H1 (cell line): Measurements from ENCODE around the gene SPEM3. TPM values are rescaled to one million over a fixed set of nuclear protein-coding genes. Genes with fewer than 3 reads are reported as not detected.
A peak's percentile ranks its signal among the peaks of the same experiment; 100 is the strongest.

Source experiments
- CTCF ChIA-PET: fragments of 300-600 bp; sonication (Branson Sonifier 250); formaldehyde crosslinking; loops from one replicate; lab custom pipeline; 2021; ENCODE audit not compliant: partially characterized antibody; lab: Charles Lee
- POLR2A ChIA-PET: fragments of 300-600 bp; sonication (Branson Sonifier 250); formaldehyde crosslinking; loops from one replicate; lab custom pipeline; 2021; ENCODE audit warnings: inconsistent platforms; ENCODE audit not compliant: partially characterized antibody; lab: Charles Lee
- DNase-seq, 2 experiments: peaks; one replicate each; pipeline versions ENCODE4 v3.0.0 to v3.0.0-alpha.2; 2010 to 2022; ENCODE audit warnings: low spot score in 2 of 2, low read depth in 1 of 2, mixed read lengths in 1 of 2
- FAIRE-seq: peaks from 2 replicates; lab custom pipeline; 2011; peaks lifted over from hg19 to GRCh38; lab: Jason Lieb, UNC
- H2AFZ ChIP-seq: 2 replicates; pipeline ENCODE4 v1.8.1; 2012; ENCODE audit warnings: low read length, inconsistent platforms
- H2AK5ac ChIP-seq: 2 replicates; pipeline ENCODE4 v1.6.1; 2013; ENCODE audit warnings: low read depth, low read length
- H2BK120ac ChIP-seq: replicated peaks from 2 replicates; pipeline ENCODE3; 2013; ENCODE audit warnings: low read depth, low read length, inconsistent platforms
- H2BK12ac ChIP-seq: 2 replicates; pipeline ENCODE4 v1.6.1; 2013; ENCODE audit warnings: low read depth, low read length
- H2BK15ac ChIP-seq: 2 replicates; pipeline ENCODE4 v1.6.1; 2013; ENCODE audit warnings: low read length
- H2BK20ac ChIP-seq: 2 replicates; pipeline ENCODE4 v1.6.1; 2013; ENCODE audit warnings: low read length
- H2BK5ac ChIP-seq: 2 replicates; pipeline ENCODE4 v1.6.1; 2013; ENCODE audit warnings: low read depth, low read length
- H3K14ac ChIP-seq: 2 replicates; pipeline ENCODE4 v1.6.1; 2013; ENCODE audit warnings: inconsistent platforms; ENCODE audit not compliant: insufficient read length
- H3K18ac ChIP-seq: 2 replicates; pipeline ENCODE4 v1.6.1; 2013; ENCODE audit warnings: low read length; ENCODE audit errors: extremely low read depth
- H3K23ac ChIP-seq: 2 replicates; pipeline ENCODE4 v1.6.1; 2013; ENCODE audit warnings: inconsistent platforms; ENCODE audit not compliant: insufficient read length
- H3K23me2 ChIP-seq: 2 replicates; pipeline ENCODE4 v1.6.1; 2013; ENCODE audit warnings: low read depth, low read length
- H3K27ac ChIP-seq: 2 replicates; pipeline ENCODE4 v1.6.1; 2011; ENCODE audit warnings: low read depth, low read length, inconsistent platforms
- H3K27me3 ChIP-seq, 4 experiments: replicated peaks in 1 of 4; 1 replicate in 1 of 4; 2 replicates in 3 of 4; pipeline versions ENCODE4 v1.6.1 to v1.8.1; 2011 to 2013; ENCODE audit warnings: low read length in 3 of 4, mild to moderate bottlenecking in 3 of 4, inconsistent platforms in 2 of 4, mixed read lengths in 2 of 4, moderate library complexity in 1 of 4; ENCODE audit not compliant: control insufficient read depth in 3 of 4, insufficient read depth in 3 of 4; ENCODE audit errors: extremely low read depth in 1 of 4
- H3K36me3 ChIP-seq, 4 experiments: 2 replicates each; pipeline versions ENCODE4 v1.6.1 to v1.8.1; 2011 to 2013; ENCODE audit warnings: mild to moderate bottlenecking in 4 of 4, low read length in 3 of 4, moderate library complexity in 2 of 4, control low read depth in 1 of 4, inconsistent platforms in 1 of 4; ENCODE audit not compliant: insufficient read depth in 4 of 4, control insufficient read depth in 2 of 4
- H3K4ac ChIP-seq: replicated peaks from 2 replicates; pipeline ENCODE3; 2013; ENCODE audit warnings: low read length, low read depth, mixed read lengths, inconsistent platforms; ENCODE audit not compliant: insufficient read length
- H3K4me1 ChIP-seq, 4 experiments: replicated peaks in 1 of 4; 1 replicate in 1 of 4; 2 replicates in 3 of 4; pipeline versions ENCODE4 v1.6.1 to v1.8.1; 2011 to 2013; ENCODE audit warnings: low read length in 3 of 4, inconsistent platforms in 2 of 4, mixed read lengths in 1 of 4; ENCODE audit not compliant: insufficient read depth in 4 of 4, control insufficient read depth in 3 of 4
- H3K4me2 ChIP-seq, 2 experiments: 2 replicates each; pipeline versions ENCODE4 v1.6.1 to v1.8.1; 2011 to 2013; ENCODE audit warnings: low read depth in 2 of 2, low read length in 2 of 2, control low read depth in 1 of 2, inconsistent platforms in 1 of 2, mild to moderate bottlenecking in 1 of 2; ENCODE audit not compliant: insufficient read depth in 1 of 2
- H3K4me3 ChIP-seq, 4 experiments: fragments of 200-600, 300-600 bp in 1 of 4; sonication (generic), shearing (Covaris generic), sonication (Bioruptor Twin) in 1 of 4; 2 replicates each; pipeline versions ENCODE4 v1.5.1 to v1.8.1; 2011 to 2016; ENCODE audit warnings: low read length in 4 of 4, low read depth in 3 of 4, control low read depth in 2 of 4, inconsistent platforms in 2 of 4, mild to moderate bottlenecking in 2 of 4, mixed read lengths in 1 of 4, moderate library complexity in 1 of 4; ENCODE audit not compliant: insufficient read depth in 2 of 4; ENCODE audit errors: extremely low read depth in 1 of 4
- H3K56ac ChIP-seq: replicated peaks from 2 replicates; pipeline ENCODE3; 2013; ENCODE audit warnings: low read depth, mild to moderate bottlenecking, mixed read lengths, low read length, inconsistent platforms; ENCODE audit not compliant: insufficient read length
- H3K79me1 ChIP-seq: 2 replicates; pipeline ENCODE4 v1.6.1; 2013; ENCODE audit warnings: low read depth, low read length, control low read depth
- H3K79me2 ChIP-seq, 2 experiments: 2 replicates each; pipeline versions ENCODE4 v1.6.1 to v1.8.1; 2012 to 2013; ENCODE audit warnings: low read length in 2 of 2, mild to moderate bottlenecking in 2 of 2, inconsistent platforms in 1 of 2; ENCODE audit not compliant: insufficient read depth in 2 of 2, control insufficient read depth in 1 of 2
- H3K9ac ChIP-seq, 4 experiments: replicated peaks in 1 of 4; 1 replicate in 1 of 4; 2 replicates in 3 of 4; pipeline versions ENCODE4 v1.6.1 to v1.8.1; 2011 to 2013; ENCODE audit warnings: low read depth in 3 of 4, low read length in 3 of 4, control low read depth in 2 of 4, mild to moderate bottlenecking in 2 of 4, moderate library complexity in 2 of 4, inconsistent platforms in 1 of 4; ENCODE audit errors: extremely low read depth in 1 of 4
- H3K9me3 ChIP-seq, 2 experiments: 2 replicates each; pipeline versions ENCODE4 v1.6.1 to v1.8.1; 2012 to 2013; ENCODE audit warnings: mild to moderate bottlenecking in 2 of 2, moderate library complexity in 2 of 2, control low read depth in 1 of 2, inconsistent platforms in 1 of 2, low read depth in 1 of 2, low read length in 1 of 2, mixed read lengths in 1 of 2; ENCODE audit not compliant: insufficient read depth in 2 of 2
- H4K20me1 ChIP-seq, 2 experiments: replicated peaks in 1 of 2; 2 replicates each; pipeline versions ENCODE3 to v1.8.1; 2011 to 2013; ENCODE audit warnings: inconsistent platforms in 2 of 2, low read length in 2 of 2, mild to moderate bottlenecking in 1 of 2; ENCODE audit not compliant: insufficient read depth in 2 of 2, control insufficient read depth in 1 of 2
- H4K5ac ChIP-seq: 2 replicates; pipeline ENCODE4 v1.6.1; 2013; ENCODE audit warnings: low read length, low read depth, mixed read lengths, inconsistent platforms; ENCODE audit not compliant: insufficient read length
- H4K8ac ChIP-seq: 2 replicates; pipeline ENCODE4 v1.8.0; 2013; ENCODE audit warnings: mild to moderate bottlenecking, moderate library complexity, low read length, inconsistent platforms; ENCODE audit not compliant: insufficient read depth; ENCODE audit errors: extremely low read depth
- H4K91ac ChIP-seq: replicated peaks from 2 replicates; pipeline ENCODE3; 2013; ENCODE audit warnings: low read length, mixed read lengths, inconsistent platforms; ENCODE audit not compliant: insufficient read length
- ASH2L ChIP-seq: fragments of 200-600, 300-600 bp; sonication (generic); IDR thresholded peaks from one replicate; pipeline ENCODE4 v1.7.1; 2017; ENCODE audit warnings: low read length
- FOSL1 ChIP-seq: IDR thresholded peaks from 2 replicates; pipeline ENCODE4 v1.6.1; 2011; ENCODE audit warnings: mild to moderate bottlenecking, low read depth, low read length, moderate library complexity; ENCODE audit not compliant: insufficient read depth
- HDAC2 ChIP-seq, 2 experiments: fragments of 300-600 bp in 1 of 2; sonication (generic) in 1 of 2; IDR thresholded peaks; 2 replicates each; pipeline ENCODE4 v1.6.1; 2011 to 2012; ENCODE audit warnings: low read depth in 2 of 2, low read length in 2 of 2, mild to moderate bottlenecking in 2 of 2, moderate library complexity in 2 of 2, borderline replicate concordance in 1 of 2, inconsistent platforms in 1 of 2
- PHF8 ChIP-seq: fragments of 200-600 bp; sonication (generic); conservative IDR thresholded peaks from 2 replicates; pipeline ENCODE4 v1.7.1; 2012; ENCODE audit warnings: low read depth, mild to moderate bottlenecking, inconsistent platforms, low read length, moderate library complexity
- POU5F1 ChIP-seq: IDR thresholded peaks from 2 replicates; pipeline ENCODE4 v1.6.1; 2011; ENCODE audit warnings: low read depth, mild to moderate bottlenecking, low read length, moderate library complexity
- RBBP5 ChIP-seq: IDR thresholded peaks from 2 replicates; pipeline ENCODE4 v1.7.1; 2012; ENCODE audit warnings: low read depth, mild to moderate bottlenecking, inconsistent platforms, low read length, moderate library complexity, borderline replicate concordance
- RFX5 ChIP-seq: IDR thresholded peaks from 2 replicates; pipeline ENCODE4 v1.6.1; 2011; ENCODE audit warnings: low read depth, low read length, improper control_type of control experiment, borderline replicate concordance
- SUZ12 ChIP-seq: fragments of 200-600 bp; sonication (generic); IDR thresholded peaks from 2 replicates; pipeline ENCODE4 v1.6.1; 2012; ENCODE audit warnings: mild to moderate bottlenecking, inconsistent platforms, low read length, moderate library complexity, mixed read lengths
- TCF12 ChIP-seq: IDR thresholded peaks from 2 replicates; pipeline ENCODE4 v1.6.1; 2011; ENCODE audit warnings: low read depth, mild to moderate bottlenecking, low read length
- WGBS, 2 experiments: shearing (Covaris generic) in 1 of 2; methylation state at CpG; one replicate each; pipeline versions ENCODE4 v1.1.6 to v1.1.7; 2013 to 2015; ENCODE audit warnings: low lambda C conversion rate in 2 of 2, mixed read lengths in 2 of 2, inconsistent platforms in 1 of 2, low coverage in 1 of 2, missing lambda C conversion rate in 1 of 2; ENCODE audit not compliant: insufficient replicate concordance in 2 of 2, insufficient coverage in 1 of 2, insufficient read length in 1 of 2; ENCODE audit errors: extremely low coverage in 1 of 2, missing lambda C conversion rate in 1 of 2; 5-methylcytosine and 5-hydroxymethylcytosine counted together
- polyA plus RNA-seq, 7 experiments: library from polyadenylated mRNA; depleted of rRNA in 3 of 7; stranded (reverse) in 5 of 7; unstranded in 2 of 7; fragments of >200 nt in 5 of 7; fragments of 200-250 nt in 2 of 7; gene quantifications; 1 replicate in 5 of 7; 2 replicates in 1 of 7; 4 replicates in 1 of 7; pipeline versions ENCODE4 v1.2.1 to v1.2.3, GENCODE V29; 2011 to 2013; ENCODE audit warnings: missing spikeins in 2 of 7, mixed read lengths in 2 of 7
- total RNA-seq: library from RNA; stranded (reverse); fragmentation: NEBNext Ultra II Directional; extraction: Animal tissue kit (Norgen Biotek cat#: 25700); gene quantifications from 2 replicates; pipeline ENCODE4 v1.2.1, GENCODE V29; 2021

SPEM3 gene
- total and polyA plus RNA-seq, 2 of the 8 experiments (the other 6 are each of a cell fraction or from before 2014, with no cell fraction given), result 0.02 TPM; not detected in 1

- Histone ChIP-seq H3K36me3 (no peaks in the 10 kb centered on the region), H3K27me3 (peaks cover 0 to 8% (median 6%) of the 10 kb centered on the region in 4 experiments; a peak in 6 of 7 replicates), H3K4me2 (peak within 1 kb of the TSS; percentile 71 to 77), H4K5ac (peak within 1 kb of the TSS; percentile 96), H3K14ac (no peak within 1 kb of the TSS), H3K56ac (peak within 1 kb of the TSS; percentile 64), H3K4ac (no peak within 1 kb of the TSS), H3K18ac (peak within 1 kb of the TSS; percentile 99), H3K9me3 (no peaks in the 10 kb centered on the region), H4K8ac (no peak within 1 kb of the TSS), H3K79me1 (no peaks in the 10 kb centered on the region), H3K4me3 (peak within 1 kb of the TSS; percentile 39 to 73 (median 66)), H2AFZ (no peak within 1 kb of the TSS; the same call in 1 of the 2 replicates), H4K20me1 (no peaks in the 10 kb centered on the region), H2AK5ac (no peak within 1 kb of the TSS), H3K9ac (peak within 1 kb of the TSS in 3 of 4 experiments; percentile 9 to 72 (median 34); a peak in 4 of 7 replicates), H3K23ac (no peak within 1 kb of the TSS), H4K91ac (peak within 1 kb of the TSS; percentile 97), H3K23me2 (peaks cover 12% of the 10 kb centered on the region; the same call in 1 of the 2 replicates), H3K79me2 (no peaks in the 10 kb centered on the region), H2BK120ac (no peak within 1 kb of the TSS), H2BK20ac (peak within 1 kb of the TSS; percentile 48; the same call in 1 of the 2 replicates), H2BK12ac (peak within 1 kb of the TSS; percentile 84), H2BK15ac (0 out of 2 replicates have a peak within 1 kb of the TSS, but pooled peaks have one; percentile 72), H3K4me1 (peaks cover 3 to 17% (median 13%) of the 10 kb centered on the region in 4 experiments), H3K27ac (peak within 1 kb of the TSS; percentile 47; the same call in 1 of the 2 replicates), H2BK5ac (peak within 1 kb of the TSS; percentile 90; the same call in 1 of the 2 replicates)
- ChIA-PET CTCF (interaction anchor here (0.8 to 5.4 kb wide), 17 partner anchors 8 to 268 kb away, joined by 3 to 26 read pairs (median 3); partner anchors contain the start of genes MPDU1, TMEM102, TMEM95 and TNFSF13), POLR2A (interaction anchor here (0.7 to 15.5 kb wide), 15 partner anchors 9 to 225 kb away, joined by 3 to 339 read pairs (median 4); partner anchors contain the start of genes NEURL4, POLR2A, SLC35G6 and TMEM102)
- FAIRE-seq, result no peak
- 2% methylated on average over 46 of the region's 51 CpGs; no CpG with 5 or more reads in 1 of the 2 experiments for WGBS, 2 experiments
- DNase-seq, result peak in 1 of 2 experiments; percentile 94
- TF ChIP-seq RBBP5 (no peak; the same call in 1 of the 2 replicates), POU5F1 (no peak), PHF8 (no peak), FOSL1 (no peak), SUZ12 (no peak), ASH2L (peak; percentile 72), TCF12 (no peak), RFX5 (no peak), HDAC2 (IDR thresholded peaks at IDR 0.05; ENCODE audit: borderline replicate concordance in 1 of 2, low read depth in 2 of 2, low read length in 2 of 2) (0 out of 4 replicates have a peak, but pooled peaks of 1 of the 2 experiments have one; percentile 30)
These were observed 16.3 kb downstream of the SPEM3 start, which contains the start of gene CHRNB1 for GRCh38 chr17:7444682-7445618. Gene CHRNB1, plus strand, starts transcription at chr17:7445061. Its CDS starts 67 bp downstream, at chr17:7445128.
